ENCODE data around the gene ZNF91.

The ZNF91 gene

DNA sequence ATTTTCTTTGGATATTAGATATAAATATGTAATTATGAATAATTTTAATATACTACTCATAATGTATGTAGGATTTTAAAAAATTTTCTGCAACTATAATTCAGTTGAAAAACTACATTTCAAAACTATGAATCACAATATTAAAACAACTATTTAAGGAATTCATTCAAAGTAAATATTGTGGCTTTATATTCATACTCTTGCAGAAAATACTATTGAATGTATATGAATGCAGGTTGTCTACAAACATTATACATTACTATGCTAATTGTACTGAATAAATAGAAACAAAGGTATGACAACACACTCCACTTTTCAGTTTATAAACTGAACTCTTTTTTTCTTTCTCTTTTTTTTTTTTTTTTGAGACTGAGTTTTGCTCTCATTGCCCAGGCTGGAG lies 14.2 kb downstream of the ZNF91 start:
- TF ChIP-seq POLR2AphosphoS5 (IDR thresholded peaks at IDR 0.05; ENCODE audit: low read depth, low read length): no peak
- TF ChIP-seq TAF1 (IDR thresholded peaks at IDR 0.05; ENCODE audit: borderline replicate concordance, insufficient read depth, low read length): no peak
- TF ChIP-seq FOXP2 (optimal IDR thresholded peaks at IDR 0.05; ENCODE audit: borderline replicate concordance, extremely low read depth, extremely low read length, insufficient read depth): no peak
- TF ChIP-seq, protein P1, sequence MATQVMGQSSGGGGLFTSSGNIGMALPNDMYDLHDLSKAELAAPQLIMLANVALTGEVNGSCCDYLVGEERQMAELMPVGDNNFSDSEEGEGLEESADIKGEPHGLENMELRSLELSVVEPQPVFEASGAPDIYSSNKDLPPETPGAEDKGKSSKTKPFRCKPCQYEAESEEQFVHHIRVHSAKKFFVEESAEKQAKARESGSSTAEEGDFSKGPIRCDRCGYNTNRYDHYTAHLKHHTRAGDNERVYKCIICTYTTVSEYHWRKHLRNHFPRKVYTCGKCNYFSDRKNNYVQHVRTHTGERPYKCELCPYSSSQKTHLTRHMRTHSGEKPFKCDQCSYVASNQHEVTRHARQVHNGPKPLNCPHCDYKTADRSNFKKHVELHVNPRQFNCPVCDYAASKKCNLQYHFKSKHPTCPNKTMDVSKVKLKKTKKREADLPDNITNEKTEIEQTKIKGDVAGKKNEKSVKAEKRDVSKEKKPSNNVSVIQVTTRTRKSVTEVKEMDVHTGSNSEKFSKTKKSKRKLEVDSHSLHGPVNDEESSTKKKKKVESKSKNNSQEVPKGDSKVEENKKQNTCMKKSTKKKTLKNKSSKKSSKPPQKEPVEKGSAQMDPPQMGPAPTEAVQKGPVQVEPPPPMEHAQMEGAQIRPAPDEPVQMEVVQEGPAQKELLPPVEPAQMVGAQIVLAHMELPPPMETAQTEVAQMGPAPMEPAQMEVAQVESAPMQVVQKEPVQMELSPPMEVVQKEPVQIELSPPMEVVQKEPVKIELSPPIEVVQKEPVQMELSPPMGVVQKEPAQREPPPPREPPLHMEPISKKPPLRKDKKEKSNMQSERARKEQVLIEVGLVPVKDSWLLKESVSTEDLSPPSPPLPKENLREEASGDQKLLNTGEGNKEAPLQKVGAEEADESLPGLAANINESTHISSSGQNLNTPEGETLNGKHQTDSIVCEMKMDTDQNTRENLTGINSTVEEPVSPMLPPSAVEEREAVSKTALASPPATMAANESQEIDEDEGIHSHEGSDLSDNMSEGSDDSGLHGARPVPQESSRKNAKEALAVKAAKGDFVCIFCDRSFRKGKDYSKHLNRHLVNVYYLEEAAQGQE (IDR thresholded peaks at IDR 0.05; ENCODE audit: insufficient read depth in 1 of 2, low read depth in 2 of 2, low read length in 2 of 2): no peak
- TF ChIP-seq SIN3A (IDR thresholded peaks at IDR 0.05; ENCODE audit: borderline replicate concordance, insufficient read depth, low read length): no peak

GRCh38 chr19:23378948-23379347 lies 16.3 kb downstream of the ZNF91 start:
- no peak for TF ChIP-seq FOXP2 (optimal IDR thresholded peaks at IDR 0.05; ENCODE audit: borderline replicate concordance, extremely low read depth, extremely low read length, insufficient read depth)
- TF ChIP-seq TAF1 (IDR thresholded peaks at IDR 0.05; ENCODE audit: borderline replicate concordance, insufficient read depth, low read length): no peak
- TF ChIP-seq, protein P1 (IDR thresholded peaks at IDR 0.05; ENCODE audit: insufficient read depth in 1 of 2, low read depth in 2 of 2, low read length in 2 of 2): no peak
- TF ChIP-seq POLR2AphosphoS5 (IDR thresholded peaks at IDR 0.05; ENCODE audit: low read depth, low read length): no peak
- no peak for TF ChIP-seq SIN3A (IDR thresholded peaks at IDR 0.05; ENCODE audit: borderline replicate concordance, insufficient read depth, low read length)

GRCh38 chr19:23377276-23377675 lies 18.0 kb downstream of the ZNF91 start:
- TF ChIP-seq FOXP2 (optimal IDR thresholded peaks at IDR 0.05; ENCODE audit: borderline replicate concordance, extremely low read depth, extremely low read length, insufficient read depth) (no peak), TAF1 (IDR thresholded peaks at IDR 0.05; ENCODE audit: borderline replicate concordance, insufficient read depth, low read length) (no peak), POLR2AphosphoS5 (IDR thresholded peaks at IDR 0.05; ENCODE audit: low read depth, low read length) (no peak), SIN3A (IDR thresholded peaks at IDR 0.05; ENCODE audit: borderline replicate concordance, insufficient read depth, low read length) (no peak)
- TF ChIP-seq, protein P1 (IDR thresholded peaks at IDR 0.05; ENCODE audit: insufficient read depth in 1 of 2, low read depth in 2 of 2, low read length in 2 of 2): no peak

- TF ChIP-seq FOXP2 (optimal IDR thresholded peaks at IDR 0.05; ENCODE audit: borderline replicate concordance, extremely low read depth, extremely low read length, insufficient read depth) (no peak), POLR2AphosphoS5 (IDR thresholded peaks at IDR 0.05; ENCODE audit: low read depth, low read length) (no peak), SIN3A (IDR thresholded peaks at IDR 0.05; ENCODE audit: borderline replicate concordance, insufficient read depth, low read length) (no peak), TAF1 (IDR thresholded peaks at IDR 0.05; ENCODE audit: borderline replicate concordance, insufficient read depth, low read length) (no peak)
- TF ChIP-seq, protein P1 (IDR thresholded peaks at IDR 0.05; ENCODE audit: insufficient read depth in 1 of 2, low read depth in 2 of 2, low read length in 2 of 2): no peak
These were observed 28.8 kb downstream of the ZNF91 start for GRCh38 chr19:23366437-23366836.

DNA sequence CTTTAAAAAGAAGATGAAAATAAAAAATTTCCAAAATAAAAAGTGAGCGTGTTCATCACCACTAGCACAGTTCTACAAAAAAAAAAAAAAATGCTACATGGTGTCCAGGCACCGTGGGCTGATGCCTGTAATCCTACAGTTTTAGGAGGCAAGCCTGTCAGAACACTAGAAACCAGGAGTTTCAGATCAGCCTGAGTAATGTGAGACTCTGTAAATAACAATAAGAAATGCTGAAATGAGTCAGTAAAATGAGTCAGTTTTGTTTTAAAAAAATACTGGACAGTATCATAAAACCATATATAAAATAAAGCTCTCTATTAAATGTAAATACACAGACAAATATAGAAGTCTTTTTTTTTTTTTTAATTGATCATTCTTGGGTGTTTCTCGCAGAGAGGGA lies 30.0 kb downstream of the ZNF91 start:
- TF ChIP-seq, protein P1 (IDR thresholded peaks at IDR 0.05; ENCODE audit: insufficient read depth in 1 of 2, low read depth in 2 of 2, low read length in 2 of 2): no peak

Data from PFSK-1 (cell line).